CD14-positive monocyte (primary cell): ENCODE data around the gene ABCG1. TPM values are rescaled to one million over a fixed set of nuclear protein-coding genes. Genes with fewer than 3 reads are reported as not detected.

Experiments used
- DNase-seq, 3 donors: peaks; one replicate each; pipeline ENCODE4 v3.0.0-alpha.2; 2011 to 2022
- H2AFZ ChIP-seq: 2 replicates; pipeline ENCODE4 v1.6.0; 2012; ENCODE audit warnings: mild to moderate bottlenecking, low read depth, low read length, inconsistent platforms; ENCODE audit not compliant: insufficient read depth, poor library complexity, severe bottlenecking
- H3K27ac ChIP-seq, 2 donors: 1 replicate in 1 of 2; 2 replicates in 1 of 2; pipeline ENCODE4 v1.5.1; 2012 to 2013; ENCODE audit warnings: low read length in 2 of 2, control low read depth in 1 of 2, inconsistent platforms in 1 of 2, low read depth in 1 of 2, mild to moderate bottlenecking in 1 of 2
- H3K27me3 ChIP-seq, 2 donors: one replicate each; pipeline versions ENCODE4 v1.6.0 to v1.6.1; 2011 to 2013; ENCODE audit warnings: low read length in 2 of 2; ENCODE audit not compliant: control insufficient read depth in 2 of 2, insufficient read depth in 2 of 2
- H3K36me3 ChIP-seq, 2 donors: replicated peaks in 1 of 2; 1 replicate in 1 of 2; 2 replicates in 1 of 2; pipeline versions ENCODE4 v1.5.1 to v1.6.1; 2012 to 2013; ENCODE audit warnings: low read length in 2 of 2, control low read depth in 1 of 2, inconsistent platforms in 1 of 2, mild to moderate bottlenecking in 1 of 2; ENCODE audit not compliant: insufficient read depth in 2 of 2, control insufficient read depth in 1 of 2
- H3K4me1 ChIP-seq, 2 donors: 1 replicate in 1 of 2; 2 replicates in 1 of 2; pipeline versions ENCODE4 v1.5.1 to v1.6.1; 2012 to 2013; ENCODE audit warnings: low read length in 2 of 2, control low read depth in 1 of 2, inconsistent platforms in 1 of 2, mild to moderate bottlenecking in 1 of 2, moderate library complexity in 1 of 2; ENCODE audit not compliant: insufficient read depth in 2 of 2, control insufficient read depth in 1 of 2
- H3K4me2 ChIP-seq: replicated peaks from 2 replicates; pipeline ENCODE3; 2012; ENCODE audit warnings: low read length, moderate library complexity, mild to moderate bottlenecking; ENCODE audit not compliant: poor library complexity, severe bottlenecking; ENCODE audit errors: extremely low read depth
- H3K4me3 ChIP-seq, 3 experiments: fragments of 200-600 bp in 1 of 3; sonication (generic) in 1 of 3; replicated peaks in 1 of 3; 1 replicate in 2 of 3; 2 replicates in 1 of 3; pipeline ENCODE4 v1.5.1; 2011 to 2013; ENCODE audit warnings: low read length in 3 of 3, mild to moderate bottlenecking in 3 of 3, control low read depth in 2 of 3, low read depth in 2 of 3, inconsistent platforms in 1 of 3, moderate library complexity in 1 of 3
- H3K79me2 ChIP-seq: 2 replicates; pipeline ENCODE4 v1.6.0; 2012; ENCODE audit warnings: mild to moderate bottlenecking, control low read depth, inconsistent platforms, low read length, moderate library complexity; ENCODE audit not compliant: insufficient read depth
- H3K9ac ChIP-seq: 2 replicates; pipeline ENCODE4 v1.6.0; 2017; ENCODE audit warnings: low read length, mild to moderate bottlenecking; ENCODE audit not compliant: insufficient read depth, poor library complexity, severe bottlenecking
- H3K9me3 ChIP-seq, 2 donors: replicated peaks in 1 of 2; 1 replicate in 1 of 2; 2 replicates in 1 of 2; pipeline versions ENCODE4 v1.5.1 to v1.6.1; 2012 to 2013; ENCODE audit warnings: low read length in 2 of 2, control low read depth in 1 of 2; ENCODE audit not compliant: control insufficient read depth in 1 of 2, insufficient read depth in 1 of 2
- H4K20me1 ChIP-seq: 2 replicates; pipeline ENCODE4 v1.6.0; 2012; ENCODE audit warnings: mild to moderate bottlenecking, low read length, control low read depth, moderate library complexity; ENCODE audit not compliant: insufficient read depth
- H3K27ac Mint-ChIP-seq, 7 donors: one replicate each; pipeline ENCODE4 v1.8.0; 2020; ENCODE audit warnings: mild to moderate bottlenecking in 7 of 7, mixed read lengths in 7 of 7, moderate library complexity in 6 of 7, inconsistent platforms in 2 of 7
- H3K27me3 Mint-ChIP-seq, 3 donors: one replicate each; pipeline ENCODE4 v1.8.0; 2021 to 2022; ENCODE audit warnings: low read depth in 3 of 3, mild to moderate bottlenecking in 3 of 3, mixed read lengths in 3 of 3, moderate library complexity in 3 of 3, inconsistent platforms in 1 of 3
- H3K36me3 Mint-ChIP-seq, 2 donors: one replicate each; pipeline ENCODE4 v1.8.0; 2020; ENCODE audit warnings: mixed read lengths in 2 of 2, inconsistent platforms in 1 of 2, mild to moderate bottlenecking in 1 of 2
- H3K4me1 Mint-ChIP-seq: one replicate; pipeline ENCODE4 v1.8.0; 2020; ENCODE audit warnings: mild to moderate bottlenecking, mixed read lengths
- H3K4me3 Mint-ChIP-seq, 2 donors: one replicate each; pipeline ENCODE4 v1.8.0; 2020; ENCODE audit warnings: mild to moderate bottlenecking in 2 of 2, mixed read lengths in 2 of 2, moderate library complexity in 1 of 2
- H3K9me3 Mint-ChIP-seq, 7 donors: one replicate each; pipeline ENCODE4 v1.8.0; 2020 to 2022; ENCODE audit warnings: mixed read lengths in 7 of 7, mild to moderate bottlenecking in 6 of 7, moderate library complexity in 6 of 7, inconsistent platforms in 2 of 7
- CTCF ChIP-seq: fragments of 200-600 bp; IDR thresholded peaks from one replicate; pipeline ENCODE4 v1.8.0; 2022; ENCODE audit warnings: antibody characterized with exemption, mild to moderate bottlenecking
- WGBS: methylation state at CpG from one replicate; pipeline ENCODE4 v1.1.5; 2013; ENCODE audit warnings: missing lambda C conversion rate; ENCODE audit not compliant: insufficient coverage; 5-methylcytosine and 5-hydroxymethylcytosine counted together
- intact Hi-C, 2 donors: fragments of 100-400 bp; cut with micrococcal nuclease; formaldehyde crosslinking; loops; one replicate each; pipeline versions ENCODE4 v1.15.0 to v1.15.1; 2023
- polyA plus RNA-seq, 3 donors: library from polyadenylated mRNA; depleted of rRNA in 1 of 3; unstranded in 2 of 3; stranded (reverse) in 1 of 3; fragments of 300-500 nt in 2 of 3; fragments of >200 nt in 1 of 3; fragmentation: Illumina TruSeq in 2 of 3; gene quantifications; 1 replicate in 2 of 3; 2 replicates in 1 of 3; pipeline ENCODE4 v1.2.3, GENCODE V29; 2012 to 2021

Gene ABCG1
- polyA plus RNA-seq, 3 donors = 3.0 to 5.2 (median 3.5) TPM

GRCh38 chr21:42250422-42251403, 31.8 kb downstream of the ABCG1 start:
- DNase-seq = peak in 2 of 3 donors; percentile 9 to 30
- Histone ChIP-seq H3K27me3 (no peaks in the 10 kb centered on the region), H3K9ac (no peak overlapping the region), H3K9me3 (no peaks in the 10 kb centered on the region), H3K79me2 (no peaks in the 10 kb centered on the region), H3K36me3 (no peaks in the 10 kb centered on the region), H3K4me3 (no peak overlapping the region), H4K20me1 (peaks cover 9% of the 10 kb centered on the region), H3K27ac (no peak overlapping the region), H3K4me2 (no peak overlapping the region), H3K4me1 (peaks cover 54% of the 10 kb centered on the region in 2 donors), H2AFZ (no peak overlapping the region)
- peaks cover 61% of the 10 kb centered on the region for H3K4me1 Mint-ChIP-seq
- no peak for TF ChIP-seq CTCF
- H3K27me3 Mint-ChIP-seq = peaks cover 3 to 16% (median 8%) of the 10 kb centered on the region in 3 donors
- H3K36me3 Mint-ChIP-seq = peaks cover 4 to 12% of the 10 kb centered on the region in 2 donors
- H3K27ac Mint-ChIP-seq = peak overlapping the region in 6 of 7 donors; percentile 3 to 66 (median 43)
- intact Hi-C loops = no loop called here
- WGBS = 66% methylated on average over 15 of the region's 19 CpGs
- H3K4me3 Mint-ChIP-seq = peak overlapping the region in 1 of 2 donors; percentile 28
- peaks cover 0 to 2% (median 0%) of the 10 kb centered on the region in 7 donors for H3K9me3 Mint-ChIP-seq

GRCh38 chr21:42251654-42252324, 32.8 kb downstream of the ABCG1 start:
- intact Hi-C loops = no loop called here
- H3K9me3 ChIP-seq = no peaks in the 10 kb centered on the region
- Mint-ChIP-seq H3K4me1 (peaks cover 57% of the 10 kb centered on the region), H3K4me3 (no peak overlapping the region), H3K27ac (no peak overlapping the region), H3K9me3 (peaks cover 0 to 2% (median 0%) of the 10 kb centered on the region in 7 donors), H3K27me3 (peaks cover 2 to 13% (median 7%) of the 10 kb centered on the region in 3 donors), H3K36me3 (peaks cover 4 to 12% of the 10 kb centered on the region in 2 donors)
- no peaks in the 10 kb centered on the region for H3K27me3 ChIP-seq
- H3K4me2 ChIP-seq = no peak overlapping the region
- DNase-seq = no peak
- no peaks in the 10 kb centered on the region for H3K36me3 ChIP-seq
- no peaks in the 10 kb centered on the region for H3K79me2 ChIP-seq
- H3K27ac ChIP-seq = no peak overlapping the region
- TF ChIP-seq CTCF = no peak
- H3K9ac ChIP-seq = no peak overlapping the region
- H2AFZ ChIP-seq = no peak overlapping the region
- H3K4me1 ChIP-seq = peaks cover 51 to 52% of the 10 kb centered on the region in 2 donors
- 98% methylated on average over 12 of the region's 13 CpGs for WGBS
- H3K4me3 ChIP-seq = no peak overlapping the region
- H4K20me1 ChIP-seq = peaks cover 9% of the 10 kb centered on the region
